ENCODE data around the gene NUP62. TPM values are rescaled to one million over a fixed set of nuclear protein-coding genes. Genes with fewer than 3 reads are reported as not detected.

NUP62 gene
- total RNA-seq, 1 donor from 2014 or later, result 85.9 TPM

DNA sequence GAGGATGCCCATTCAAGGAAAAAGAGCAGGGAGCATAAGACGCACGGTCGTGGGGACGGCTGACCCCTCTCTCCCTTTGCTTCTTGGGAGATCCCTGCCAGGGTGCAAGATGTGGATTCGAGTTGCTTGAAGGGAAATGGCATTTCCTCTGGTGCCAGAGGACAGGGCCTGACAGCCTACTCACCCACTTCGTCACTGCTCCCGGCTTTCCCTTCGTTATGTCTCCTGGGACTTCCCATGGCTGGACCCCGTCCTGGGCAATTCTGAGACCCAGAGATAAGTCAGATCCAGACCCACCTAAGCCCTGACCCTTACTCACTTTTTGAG is 50.6 kb downstream of the NUP62 start:
- Mint-ChIP-seq H3K4me1 (ENCODE audit: low read depth) (peaks cover 12% of the 10 kb centered on the region), H3K27me3 (no peaks in the 10 kb centered on the region), H3K9me3 (ENCODE audit: low read depth) (no peaks in the 10 kb centered on the region), H3K36me3 (ENCODE audit: insufficient read depth) (peaks cover 22% of the 10 kb centered on the region), H3K27ac (peak overlapping the region; percentile 33), H3K4me3 (ENCODE audit: low read depth) (no peak overlapping the region)
- TF ChIP-seq, protein P1, sequence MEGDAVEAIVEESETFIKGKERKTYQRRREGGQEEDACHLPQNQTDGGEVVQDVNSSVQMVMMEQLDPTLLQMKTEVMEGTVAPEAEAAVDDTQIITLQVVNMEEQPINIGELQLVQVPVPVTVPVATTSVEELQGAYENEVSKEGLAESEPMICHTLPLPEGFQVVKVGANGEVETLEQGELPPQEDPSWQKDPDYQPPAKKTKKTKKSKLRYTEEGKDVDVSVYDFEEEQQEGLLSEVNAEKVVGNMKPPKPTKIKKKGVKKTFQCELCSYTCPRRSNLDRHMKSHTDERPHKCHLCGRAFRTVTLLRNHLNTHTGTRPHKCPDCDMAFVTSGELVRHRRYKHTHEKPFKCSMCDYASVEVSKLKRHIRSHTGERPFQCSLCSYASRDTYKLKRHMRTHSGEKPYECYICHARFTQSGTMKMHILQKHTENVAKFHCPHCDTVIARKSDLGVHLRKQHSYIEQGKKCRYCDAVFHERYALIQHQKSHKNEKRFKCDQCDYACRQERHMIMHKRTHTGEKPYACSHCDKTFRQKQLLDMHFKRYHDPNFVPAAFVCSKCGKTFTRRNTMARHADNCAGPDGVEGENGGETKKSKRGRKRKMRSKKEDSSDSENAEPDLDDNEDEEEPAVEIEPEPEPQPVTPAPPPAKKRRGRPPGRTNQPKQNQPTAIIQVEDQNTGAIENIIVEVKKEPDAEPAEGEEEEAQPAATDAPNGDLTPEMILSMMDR (IDR thresholded peaks at IDR 0.05; ENCODE audit: unreplicated experiment), result no peak
- no peak for DNase-seq (ENCODE audit: low spot score, unreplicated experiment)

DNA sequence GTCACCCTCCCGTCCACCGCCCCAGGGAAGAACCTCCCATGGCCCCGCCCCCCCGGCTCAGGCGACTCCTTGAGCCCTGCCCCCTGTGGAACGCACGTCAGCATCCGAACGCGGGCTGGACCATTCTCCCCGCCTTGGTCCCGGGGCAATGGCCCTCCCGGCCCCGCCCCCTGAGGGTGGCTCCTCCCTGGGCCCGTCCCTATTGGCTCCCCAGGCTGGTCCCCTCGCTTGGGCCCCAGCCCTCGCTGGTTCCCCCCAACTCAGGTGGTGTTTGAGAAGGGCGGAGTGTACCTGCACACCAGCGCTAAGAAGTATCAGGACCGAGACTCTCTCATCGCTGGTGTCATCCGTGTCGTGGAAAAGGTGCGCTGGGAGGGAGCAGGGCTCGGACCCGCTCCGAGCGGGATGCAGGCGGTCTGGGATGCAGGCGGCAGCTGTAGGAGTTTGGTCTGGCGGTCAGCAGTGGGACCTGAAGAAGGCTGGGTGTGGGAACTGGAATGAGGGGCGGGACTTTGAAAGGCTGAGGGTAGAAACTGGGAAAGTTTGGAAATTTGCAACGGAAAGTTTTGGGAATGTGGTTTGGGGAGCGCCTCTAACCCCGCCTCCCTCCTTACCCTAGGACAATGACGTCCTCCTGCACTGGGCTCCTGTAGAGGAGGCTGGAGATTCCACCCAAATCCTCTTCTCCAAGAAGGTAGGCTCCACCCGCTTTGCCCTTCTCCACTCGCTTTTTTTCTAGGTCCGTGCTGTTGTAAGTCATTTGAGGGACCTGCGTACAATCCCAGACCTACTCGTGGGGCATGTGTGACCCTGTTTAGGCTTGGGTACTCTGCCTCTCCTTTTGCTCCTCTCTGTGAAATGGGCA is 51.2 kb downstream of the NUP62 start:
- H3K27me3 Mint-ChIP-seq, result no peaks in the 10 kb centered on the region
- peaks cover 17% of the 10 kb centered on the region for H3K36me3 Mint-ChIP-seq (ENCODE audit: insufficient read depth)

DNA sequence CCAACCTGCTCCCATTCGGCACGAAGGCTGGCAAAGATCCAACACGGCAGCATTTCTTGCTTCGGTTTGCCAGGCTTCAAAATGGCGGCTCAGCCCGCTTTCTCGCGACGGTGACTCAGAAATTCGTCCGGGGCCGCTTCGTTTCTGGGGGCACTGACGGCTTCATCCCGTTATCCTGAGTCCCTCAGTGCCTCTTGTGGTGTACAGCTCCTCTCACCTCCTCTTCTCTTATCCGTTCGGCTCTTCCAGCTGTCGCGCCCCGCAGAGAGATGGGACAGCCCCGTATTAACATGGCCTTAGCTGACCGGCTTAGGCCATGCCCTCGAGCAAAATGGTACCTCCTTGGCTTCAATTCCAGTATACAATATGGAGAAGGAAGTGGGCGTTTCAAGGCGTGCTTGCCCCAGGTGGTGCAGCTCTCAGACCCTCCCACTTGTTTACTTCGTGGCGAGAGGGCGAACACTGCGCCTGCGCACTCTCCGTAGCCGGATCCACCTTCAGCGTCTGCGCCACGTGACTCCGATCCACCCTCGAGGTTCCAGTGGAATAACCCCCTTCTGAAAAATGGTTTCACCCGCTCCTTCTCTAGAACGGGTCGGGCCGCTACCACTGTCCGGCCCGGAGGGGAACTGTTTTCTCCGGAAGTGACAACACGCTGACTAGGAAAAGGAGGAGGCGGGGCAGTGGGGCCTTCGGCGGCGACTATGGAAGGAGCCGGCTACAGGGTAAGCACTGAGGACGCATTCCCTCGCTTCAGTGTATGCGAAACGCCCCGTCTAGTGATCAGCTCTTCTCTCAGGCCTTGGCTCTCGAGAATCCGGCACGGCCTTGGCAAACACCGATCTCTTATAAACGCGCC is 52.1 kb downstream of the NUP62 start, which contains the start of the genes AKT1S1 and TBC1D17:
Gene AKT1S1, minus strand, starts transcription at position 336 of the 859 bp plus-strand sequence. CDS start 4,060 bp downstream, outside the sequence.
Gene TBC1D17, plus strand, starts transcription at position 683 of the 859 bp plus-strand sequence. Its CDS starts 22 bp downstream, at position 705.
- no peak within 1 kb of the TSS for H3K27ac Mint-ChIP-seq
- peaks cover 12% of the 10 kb centered on the region for H3K4me1 Mint-ChIP-seq (ENCODE audit: low read depth)
- no peaks in the 10 kb centered on the region for H3K27me3 Mint-ChIP-seq
- TF ChIP-seq, protein P1 (IDR thresholded peaks at IDR 0.05; ENCODE audit: unreplicated experiment), result no peak
- H3K4me3 Mint-ChIP-seq (ENCODE audit: low read depth), result no peak within 1 kb of the TSS
- no peaks in the 10 kb centered on the region for H3K9me3 Mint-ChIP-seq (ENCODE audit: low read depth)
- DNase-seq (ENCODE audit: low spot score, unreplicated experiment), result peak; percentile 97
- peaks cover 12% of the 10 kb centered on the region for H3K36me3 Mint-ChIP-seq (ENCODE audit: insufficient read depth)

More for the DNA sequence above, 51.2 kb downstream of the NUP62 start:
- DNase-seq (ENCODE audit: low spot score, unreplicated experiment), result peak; percentile 97
- peaks cover 12% of the 10 kb centered on the region for H3K4me1 Mint-ChIP-seq (ENCODE audit: low read depth)
- H3K27ac Mint-ChIP-seq, result no peak overlapping the region
- no peak overlapping the region for H3K4me3 Mint-ChIP-seq (ENCODE audit: low read depth)
- H3K9me3 Mint-ChIP-seq (ENCODE audit: low read depth), result no peaks in the 10 kb centered on the region
- TF ChIP-seq, protein P1 (IDR thresholded peaks at IDR 0.05; ENCODE audit: unreplicated experiment), result no peak

DNA sequence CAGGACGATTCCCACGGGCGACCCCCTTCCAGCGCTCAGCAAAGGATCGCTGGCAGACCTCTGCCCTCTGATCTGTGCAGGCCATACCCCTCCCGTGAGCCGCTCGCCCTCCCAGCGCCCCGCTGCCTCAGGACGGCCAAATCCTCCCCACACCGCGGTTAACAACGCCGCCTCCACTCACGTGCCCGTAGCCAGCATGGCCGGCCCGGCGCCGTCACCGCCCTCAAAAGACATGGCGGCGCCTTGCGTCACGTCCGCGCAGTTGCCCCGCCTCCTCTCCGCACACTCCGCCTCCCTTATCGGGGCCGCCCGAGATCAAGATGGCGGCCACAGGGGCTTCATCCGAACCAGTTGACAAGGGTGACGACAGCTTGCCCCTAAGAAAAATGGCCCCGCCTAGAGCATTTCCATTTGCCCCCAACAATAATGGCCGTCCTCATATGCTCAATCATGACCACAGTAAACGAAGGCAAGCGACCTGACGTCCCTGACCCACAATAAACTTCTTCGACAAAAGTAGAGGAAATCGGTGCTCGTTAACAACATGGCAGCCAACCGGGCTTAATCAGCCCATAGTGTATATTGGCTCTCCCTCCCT is 52.8 kb downstream of the NUP62 start:
- H3K36me3 Mint-ChIP-seq (ENCODE audit: insufficient read depth), result peaks cover 9% of the 10 kb centered on the region
- peak; percentile 95 for DNase-seq (ENCODE audit: low spot score, unreplicated experiment)
- H3K9me3 Mint-ChIP-seq (ENCODE audit: low read depth), result no peaks in the 10 kb centered on the region
- TF ChIP-seq, protein P1 (IDR thresholded peaks at IDR 0.05; ENCODE audit: unreplicated experiment), result no peak
- no peak overlapping the region for H3K4me3 Mint-ChIP-seq (ENCODE audit: low read depth)
- no peak overlapping the region for H3K27ac Mint-ChIP-seq
- peaks cover 14% of the 10 kb centered on the region for H3K4me1 Mint-ChIP-seq (ENCODE audit: low read depth)
- H3K27me3 Mint-ChIP-seq, result no peaks in the 10 kb centered on the region
